Measurements from ENCODE around the gene IDI2. TPM values are rescaled to one million over a fixed set of nuclear protein-coding genes. Genes with fewer than 3 reads are reported as not detected.

The IDI2 gene
- total RNA-seq, 3 donors from 2014 or later: not detected

GRCh38 chr10:1057106-1057657, 31.5 kb upstream of the IDI2 start:
- intact Hi-C loops (cut with DNase I, micrococcal nuclease): no loop called here
- Histone ChIP-seq H3K9me3 (no peaks in the 10 kb centered on the region), H3K36me3 (ENCODE audit: low read depth) (no peaks in the 10 kb centered on the region), H3K4me3 (peak overlapping the region; percentile 76), H3K4me1 (ENCODE audit: low read depth) (peaks cover 19% of the 10 kb centered on the region)
- TF ChIP-seq CTCF (IDR thresholded peaks at IDR 0.05): no peak
- peak; percentile 27 for ATAC-seq
- DNase-seq: no peak

- no peak for TF ChIP-seq CTCF (IDR thresholded peaks at IDR 0.05)
- H3K9me3 ChIP-seq: no peaks in the 10 kb centered on the region
- H3K4me3 ChIP-seq: peak within 1 kb of the TSS; percentile 76
- H3K36me3 ChIP-seq (ENCODE audit: low read depth): no peaks in the 10 kb centered on the region
- ATAC-seq: peak; percentile 98
- peak; percentile 90 to 94 (median 93) for DNase-seq
- peaks cover 19% of the 10 kb centered on the region for H3K4me1 ChIP-seq (ENCODE audit: low read depth)
- intact Hi-C loops (cut with DNase I, micrococcal nuclease): no loop called here
Observed at GRCh38 chr10:1056326-1057105, 30.9 kb upstream of the IDI2 start, which contains the start of gene WDR37. Gene WDR37 (plus strand): TSS chr10:1056385. CDS start chr10:1072156, 15,771 bp downstream.

GRCh38 chr10:1054684-1055083, 29.0 kb upstream of the IDI2 start:
- no peak for DNase-seq
- Histone ChIP-seq H3K9me3 (no peaks in the 10 kb centered on the region), H3K4me1 (ENCODE audit: low read depth) (peaks cover 32% of the 10 kb centered on the region), H3K36me3 (ENCODE audit: low read depth) (no peaks in the 10 kb centered on the region), H3K4me3 (no peak overlapping the region)
- intact Hi-C loops (cut with DNase I, micrococcal nuclease): no loop called here
- no peak for TF ChIP-seq CTCF (IDR thresholded peaks at IDR 0.05)
- no peak for ATAC-seq

- no peak for TF ChIP-seq CTCF (IDR thresholded peaks at IDR 0.05)
Observed at GRCh38 chr10:1050554-1050953, 24.9 kb upstream of the IDI2 start.

GRCh38 chr10:1050145-1050544, 24.5 kb upstream of the IDI2 start:
- Histone ChIP-seq H3K4me1 (ENCODE audit: low read depth) (peaks cover 27% of the 10 kb centered on the region), H3K36me3 (ENCODE audit: low read depth) (no peaks in the 10 kb centered on the region), H3K9me3 (no peaks in the 10 kb centered on the region), H3K4me3 (peak overlapping the region; percentile 56)
- TF ChIP-seq CTCF (IDR thresholded peaks at IDR 0.05): no peak
- ATAC-seq: no peak
- peak in 1 of 3 donors; percentile 37 for DNase-seq
- intact Hi-C loops (cut with DNase I, micrococcal nuclease): no loop called here

More at GRCh38 chr10:1050554-1050953, 24.9 kb upstream of the IDI2 start:
- H3K4me3 ChIP-seq: peak overlapping the region; percentile 56
- H3K4me1 ChIP-seq (ENCODE audit: low read depth): peaks cover 31% of the 10 kb centered on the region
- no peaks in the 10 kb centered on the region for H3K36me3 ChIP-seq (ENCODE audit: low read depth)
- ATAC-seq (peak; percentile 20), DNase-seq (peak; percentile 59 to 68 (median 60))
- no peaks in the 10 kb centered on the region for H3K9me3 ChIP-seq
- intact Hi-C loops (cut with DNase I, micrococcal nuclease): no loop called here
